Measurements from ENCODE around the gene RNU7-1.

RNU7-1 gene

DNA sequence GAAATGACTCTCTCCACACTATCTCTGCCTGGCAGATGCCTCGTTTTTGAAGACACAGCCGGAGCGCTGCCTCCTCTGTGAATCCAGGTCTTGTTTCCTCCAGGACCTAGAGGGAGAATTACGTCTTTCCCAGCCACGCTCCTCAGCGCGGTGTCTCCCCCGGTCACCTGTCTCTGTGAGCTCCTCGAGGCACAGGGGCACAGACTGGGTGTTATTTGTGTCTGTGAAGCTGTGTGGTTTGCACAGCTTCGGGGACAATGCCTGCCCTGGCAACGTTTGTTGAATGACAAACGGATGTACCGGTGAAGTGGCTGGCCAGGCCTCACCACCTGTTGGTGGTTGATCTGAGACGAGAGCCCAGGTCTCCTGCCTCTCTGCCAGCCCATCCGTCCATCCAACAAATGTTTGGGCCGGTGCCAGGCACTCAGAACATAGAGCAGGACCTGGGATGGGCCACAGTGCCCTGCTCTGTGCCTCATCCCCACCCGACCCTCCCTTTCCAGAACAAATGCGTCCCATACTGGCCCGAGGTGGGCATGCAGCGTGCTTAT lies 13.6 kb downstream of the RNU7-1 start:
- Histone ChIP-seq H3K36me3 (replicated peaks) (no peaks in the 10 kb centered on the region), H3K4me3 (ENCODE audit: low read depth, low read length) (no peak overlapping the region), H3K27me3 (replicated peaks) (no peaks in the 10 kb centered on the region), H3K27ac (no peak overlapping the region)
- TF ChIP-seq, protein P1, sequence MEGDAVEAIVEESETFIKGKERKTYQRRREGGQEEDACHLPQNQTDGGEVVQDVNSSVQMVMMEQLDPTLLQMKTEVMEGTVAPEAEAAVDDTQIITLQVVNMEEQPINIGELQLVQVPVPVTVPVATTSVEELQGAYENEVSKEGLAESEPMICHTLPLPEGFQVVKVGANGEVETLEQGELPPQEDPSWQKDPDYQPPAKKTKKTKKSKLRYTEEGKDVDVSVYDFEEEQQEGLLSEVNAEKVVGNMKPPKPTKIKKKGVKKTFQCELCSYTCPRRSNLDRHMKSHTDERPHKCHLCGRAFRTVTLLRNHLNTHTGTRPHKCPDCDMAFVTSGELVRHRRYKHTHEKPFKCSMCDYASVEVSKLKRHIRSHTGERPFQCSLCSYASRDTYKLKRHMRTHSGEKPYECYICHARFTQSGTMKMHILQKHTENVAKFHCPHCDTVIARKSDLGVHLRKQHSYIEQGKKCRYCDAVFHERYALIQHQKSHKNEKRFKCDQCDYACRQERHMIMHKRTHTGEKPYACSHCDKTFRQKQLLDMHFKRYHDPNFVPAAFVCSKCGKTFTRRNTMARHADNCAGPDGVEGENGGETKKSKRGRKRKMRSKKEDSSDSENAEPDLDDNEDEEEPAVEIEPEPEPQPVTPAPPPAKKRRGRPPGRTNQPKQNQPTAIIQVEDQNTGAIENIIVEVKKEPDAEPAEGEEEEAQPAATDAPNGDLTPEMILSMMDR (IDR thresholded peaks at IDR 0.05; ENCODE audit: low read depth, low read length, missing control alignments) = no peak
- in situ Hi-C loops (cut with HindIII; ENCODE audit: low pct_ligation_motif_present, low sequenced_read_pairs) = no loop called here
- DNase-seq = no peak

DNA sequence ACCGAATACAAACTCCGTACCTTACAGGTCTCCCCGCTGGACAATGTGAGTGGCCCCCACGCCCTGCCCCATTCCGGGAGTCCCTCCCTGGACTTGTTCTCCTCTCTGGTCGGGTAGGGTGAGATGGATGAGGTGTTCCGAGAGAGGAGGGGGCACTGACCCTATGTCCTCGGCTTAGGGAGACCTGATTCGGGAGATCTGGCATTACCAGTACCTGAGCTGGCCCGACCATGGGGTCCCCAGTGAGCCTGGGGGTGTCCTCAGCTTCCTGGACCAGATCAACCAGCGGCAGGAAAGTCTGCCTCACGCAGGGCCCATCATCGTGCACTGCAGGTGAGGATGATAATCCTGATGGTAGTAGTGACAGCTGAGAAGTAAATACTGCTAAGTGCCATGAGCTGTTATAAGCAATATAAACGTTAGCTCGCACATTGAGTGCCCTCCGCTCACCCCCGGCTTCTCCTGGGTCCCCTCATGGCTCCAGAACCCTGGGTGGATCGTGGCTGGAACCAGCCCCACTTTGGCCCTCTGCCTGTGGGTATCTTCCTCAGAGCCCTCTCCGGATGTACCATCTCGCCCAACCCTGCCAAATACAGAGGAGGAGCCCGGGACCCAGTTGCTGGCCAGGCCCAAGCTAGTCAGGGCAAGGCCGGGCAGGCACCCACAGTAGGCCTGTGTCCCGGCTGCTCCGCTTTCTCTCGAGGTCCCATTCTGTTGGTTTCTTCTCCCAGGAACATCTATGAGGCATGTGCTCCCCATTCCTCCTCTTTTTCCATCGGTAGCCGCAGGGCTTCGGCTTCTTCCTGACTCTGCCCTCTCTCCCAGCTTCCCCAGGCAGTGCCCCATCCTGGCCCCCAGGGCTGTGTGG lies 14.4 kb downstream of the RNU7-1 start:
- H3K27me3 ChIP-seq (replicated peaks) = no peaks in the 10 kb centered on the region
- in situ Hi-C loops (cut with HindIII; ENCODE audit: low pct_ligation_motif_present, low sequenced_read_pairs) = no loop called here
- H3K36me3 ChIP-seq (replicated peaks) = no peaks in the 10 kb centered on the region
- H3K27ac ChIP-seq = no peak overlapping the region
- DNase-seq = no peak
- H3K4me3 ChIP-seq (ENCODE audit: low read depth, low read length) = no peak overlapping the region
- TF ChIP-seq, protein P1 (IDR thresholded peaks at IDR 0.05; ENCODE audit: low read depth, low read length, missing control alignments) = no peak

DNA sequence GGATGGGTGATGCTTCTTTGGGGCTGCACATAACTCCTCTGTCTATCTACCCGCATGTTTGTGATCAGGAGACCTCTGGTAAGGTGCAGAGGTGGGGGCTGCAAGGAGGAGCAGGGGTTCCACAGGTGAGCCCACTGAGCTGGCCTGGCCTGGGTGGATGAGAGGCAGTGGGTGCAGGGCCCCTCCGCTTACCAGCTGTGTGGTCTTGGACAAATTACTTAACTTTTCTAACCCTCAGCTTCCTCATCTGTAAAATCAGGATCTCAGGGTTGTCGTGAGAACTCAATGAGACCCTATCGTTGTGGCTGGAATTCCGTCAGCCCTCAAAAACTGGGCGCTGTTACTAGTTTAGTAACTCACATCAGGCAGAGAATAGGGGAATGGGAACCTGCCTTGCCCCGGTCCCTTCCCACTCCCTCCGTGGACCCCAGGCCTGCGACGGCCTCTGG lies 15.0 kb downstream of the RNU7-1 start:
- Histone ChIP-seq H3K27ac (no peak overlapping the region), H3K4me3 (ENCODE audit: low read depth, low read length) (no peak overlapping the region), H3K36me3 (replicated peaks) (no peaks in the 10 kb centered on the region), H3K27me3 (replicated peaks) (no peaks in the 10 kb centered on the region)
- no peak for DNase-seq
- in situ Hi-C loops (cut with HindIII; ENCODE audit: low pct_ligation_motif_present, low sequenced_read_pairs) = no loop called here
- TF ChIP-seq, protein P1 (IDR thresholded peaks at IDR 0.05; ENCODE audit: low read depth, low read length, missing control alignments) = no peak

DNA sequence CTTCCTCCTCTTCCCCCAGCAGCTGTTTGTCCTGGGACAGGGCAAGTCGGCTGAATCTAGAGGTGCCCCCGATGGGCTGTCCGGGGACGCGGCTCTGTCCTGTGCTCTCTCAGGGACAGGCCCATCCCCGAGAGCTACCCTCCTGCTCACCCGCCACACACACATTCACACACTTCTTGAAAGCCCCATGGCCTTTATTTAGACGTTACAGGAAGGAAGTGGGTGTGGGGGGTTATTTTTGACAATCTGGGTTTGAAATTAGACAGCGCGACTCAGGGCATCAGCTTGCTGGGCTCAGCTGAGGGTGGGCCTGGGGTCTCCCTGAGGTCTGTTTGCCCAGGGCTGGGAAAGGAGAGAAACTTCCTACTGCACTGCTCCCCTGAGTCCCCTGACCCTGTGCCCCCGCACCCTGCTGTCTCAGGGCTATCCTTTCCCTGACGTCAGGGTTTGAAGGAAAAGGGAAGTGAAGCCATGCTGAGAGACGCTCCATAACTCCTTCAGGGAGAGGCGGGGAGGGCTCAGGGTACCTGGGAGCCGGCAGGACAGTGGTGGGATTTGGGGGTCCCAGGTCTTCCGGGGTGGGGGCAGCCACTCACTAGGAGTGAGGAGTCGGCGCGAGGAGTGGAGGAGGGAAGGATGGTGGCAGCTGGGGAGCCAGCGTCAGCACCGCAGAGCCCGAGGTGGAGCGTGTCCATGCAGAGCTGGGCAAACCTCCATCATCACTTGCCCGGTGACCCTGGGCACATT lies 15.6 kb downstream of the RNU7-1 start:
- Histone ChIP-seq H3K27me3 (replicated peaks) (no peaks in the 10 kb centered on the region), H3K36me3 (replicated peaks) (no peaks in the 10 kb centered on the region), H3K4me3 (ENCODE audit: low read depth, low read length) (no peak overlapping the region), H3K27ac (no peak overlapping the region)
- TF ChIP-seq, protein P1 (IDR thresholded peaks at IDR 0.05; ENCODE audit: low read depth, low read length, missing control alignments) = no peak
- no peak for DNase-seq
- in situ Hi-C loops (cut with HindIII; ENCODE audit: low pct_ligation_motif_present, low sequenced_read_pairs) = no loop called here

DNA sequence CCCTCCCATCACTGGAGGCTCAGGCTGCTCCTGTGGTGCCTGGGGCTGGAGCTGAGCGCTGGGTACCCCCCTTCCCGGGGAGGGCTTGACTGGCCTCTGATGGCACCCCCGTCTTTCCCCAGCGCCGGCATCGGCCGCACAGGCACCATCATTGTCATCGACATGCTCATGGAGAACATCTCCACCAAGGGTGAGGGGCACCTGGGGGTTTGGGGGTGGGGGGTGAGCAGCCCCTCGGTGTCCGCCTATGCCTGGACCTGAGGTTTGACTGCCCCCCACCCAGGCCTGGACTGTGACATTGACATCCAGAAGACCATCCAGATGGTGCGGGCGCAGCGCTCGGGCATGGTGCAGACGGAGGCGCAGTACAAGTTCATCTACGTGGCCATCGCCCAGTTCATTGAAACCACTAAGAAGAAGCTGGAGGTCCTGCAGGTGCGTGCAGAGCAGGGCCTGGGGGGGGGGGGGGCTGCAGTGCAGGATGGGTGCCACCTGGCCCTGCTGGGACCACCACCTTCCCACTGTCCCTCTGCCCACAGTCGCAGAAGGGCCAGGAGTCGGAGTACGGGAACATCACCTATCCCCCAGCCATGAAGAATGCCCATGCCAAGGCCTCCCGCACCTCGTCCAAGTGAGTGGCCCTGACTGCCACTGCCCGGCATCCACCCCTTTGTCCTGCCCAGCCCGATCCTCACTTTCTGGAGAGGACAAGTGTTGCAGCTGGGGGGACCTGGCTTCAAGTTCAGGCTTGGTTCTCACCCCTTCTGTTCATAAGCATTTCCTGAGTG lies 16.4 kb downstream of the RNU7-1 start:
- H3K27ac ChIP-seq = no peak overlapping the region
- no peak for DNase-seq
- no peak overlapping the region for H3K4me3 ChIP-seq (ENCODE audit: low read depth, low read length)

More for the DNA sequence above, 16.4 kb downstream of the RNU7-1 start:
- TF ChIP-seq, protein P1 (IDR thresholded peaks at IDR 0.05; ENCODE audit: low read depth, low read length, missing control alignments) = no peak
- Histone ChIP-seq H3K27me3 (replicated peaks) (no peaks in the 10 kb centered on the region), H3K36me3 (replicated peaks) (peaks cover 6% of the 10 kb centered on the region)
- in situ Hi-C loops (cut with HindIII; ENCODE audit: low pct_ligation_motif_present, low sequenced_read_pairs) = no loop called here

Measured in brain microvascular endothelial cell (primary cell).